ENCODE results near the gene JAK1. TPM values are rescaled to one million over a fixed set of nuclear protein-coding genes. Genes with fewer than 3 reads are reported as not detected.

Gene JAK1
- total RNA-seq, 1 experiment from 2014 or later = 73.1 TPM

GRCh38 chr1:64917907-64918306 lies 48.4 kb downstream of the JAK1 start:
- H3K27me3 Mint-ChIP-seq (ENCODE audit: insufficient read depth, unreplicated experiment) = no peaks in the 10 kb centered on the region
- ChIA-PET POLR2A (interaction anchor here (0.9 to 6.4 kb wide), 7 partner anchors 10 to 48 kb away, joined by 3 to 37 read pairs (median 4); partner anchors contain the start of gene JAK1), CTCF (interaction anchor here (0.6 to 0.7 kb wide), 2 partner anchors 47 to 173 kb away, joined by 3 to 4 read pairs; partner anchors contain the start of gene RAVER2)
- no TSS peak for BruUV-seq (replicated peaks)
- no peak for DNase-seq (ENCODE audit: unreplicated experiment)
- no peaks in the 10 kb centered on the region for H3K9me3 Mint-ChIP-seq (ENCODE audit: unreplicated experiment)
- H3K4me3 Mint-ChIP-seq (ENCODE audit: unreplicated experiment) = no peak overlapping the region
- H3K36me3 Mint-ChIP-seq (ENCODE audit: insufficient read depth, unreplicated experiment) = peaks cover 6% of the 10 kb centered on the region
- TF ChIP-seq, protein P1, sequence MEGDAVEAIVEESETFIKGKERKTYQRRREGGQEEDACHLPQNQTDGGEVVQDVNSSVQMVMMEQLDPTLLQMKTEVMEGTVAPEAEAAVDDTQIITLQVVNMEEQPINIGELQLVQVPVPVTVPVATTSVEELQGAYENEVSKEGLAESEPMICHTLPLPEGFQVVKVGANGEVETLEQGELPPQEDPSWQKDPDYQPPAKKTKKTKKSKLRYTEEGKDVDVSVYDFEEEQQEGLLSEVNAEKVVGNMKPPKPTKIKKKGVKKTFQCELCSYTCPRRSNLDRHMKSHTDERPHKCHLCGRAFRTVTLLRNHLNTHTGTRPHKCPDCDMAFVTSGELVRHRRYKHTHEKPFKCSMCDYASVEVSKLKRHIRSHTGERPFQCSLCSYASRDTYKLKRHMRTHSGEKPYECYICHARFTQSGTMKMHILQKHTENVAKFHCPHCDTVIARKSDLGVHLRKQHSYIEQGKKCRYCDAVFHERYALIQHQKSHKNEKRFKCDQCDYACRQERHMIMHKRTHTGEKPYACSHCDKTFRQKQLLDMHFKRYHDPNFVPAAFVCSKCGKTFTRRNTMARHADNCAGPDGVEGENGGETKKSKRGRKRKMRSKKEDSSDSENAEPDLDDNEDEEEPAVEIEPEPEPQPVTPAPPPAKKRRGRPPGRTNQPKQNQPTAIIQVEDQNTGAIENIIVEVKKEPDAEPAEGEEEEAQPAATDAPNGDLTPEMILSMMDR (IDR thresholded peaks at IDR 0.05; ENCODE audit: unreplicated experiment) = no peak
- intact Hi-C loops (cut with micrococcal nuclease) = no loop called here
- H3K4me1 Mint-ChIP-seq (ENCODE audit: insufficient read depth, unreplicated experiment) = peaks cover 49% of the 10 kb centered on the region
- H3K27ac Mint-ChIP-seq (ENCODE audit: low read depth, unreplicated experiment) = peak overlapping the region; percentile 80

DNA sequence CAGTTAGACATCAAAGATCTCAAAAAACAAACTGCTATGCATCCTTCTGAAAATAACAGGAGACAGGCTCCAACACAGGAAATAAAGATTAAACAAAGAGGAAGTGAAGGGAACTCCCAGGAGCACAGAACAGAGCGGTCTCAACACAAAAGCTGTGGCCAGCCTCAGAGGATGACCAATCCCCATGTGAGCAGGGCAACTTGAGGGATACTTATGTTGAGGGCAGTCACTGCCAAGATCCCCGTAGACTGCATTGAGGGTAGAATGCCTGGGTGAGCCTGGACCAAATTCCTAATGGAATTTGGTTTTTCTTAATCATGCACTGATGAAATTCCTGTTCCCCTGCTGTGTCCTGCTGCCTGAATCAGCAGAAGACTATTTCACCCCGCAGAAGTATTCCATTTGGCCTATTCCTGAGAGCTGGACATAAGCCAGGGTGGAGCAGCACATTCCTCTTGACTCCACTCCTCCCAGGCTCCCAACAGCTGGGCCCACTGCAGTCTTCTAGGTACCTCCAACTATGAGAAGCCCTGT lies 49.0 kb downstream of the JAK1 start:
- POLR2A ChIA-PET = interaction anchor here (0.7 to 6.4 kb wide), 9 partner anchors 13 to 151 kb away, joined by 3 to 37 read pairs (median 4); partner anchors contain the start of gene JAK1
- H3K4me1 Mint-ChIP-seq (ENCODE audit: insufficient read depth, unreplicated experiment) = peaks cover 49% of the 10 kb centered on the region
- H3K9me3 Mint-ChIP-seq (ENCODE audit: unreplicated experiment) = no peaks in the 10 kb centered on the region
- CTCF ChIA-PET = no interaction called here
- intact Hi-C loops (cut with micrococcal nuclease) = no loop called here
- DNase-seq (ENCODE audit: unreplicated experiment) = peak; percentile 93
- TF ChIP-seq, protein P1 (IDR thresholded peaks at IDR 0.05; ENCODE audit: unreplicated experiment) = no peak
- BruUV-seq (replicated peaks) = TSS peak; percentile 15
- no peak overlapping the region for H3K4me3 Mint-ChIP-seq (ENCODE audit: unreplicated experiment)
- H3K27me3 Mint-ChIP-seq (ENCODE audit: insufficient read depth, unreplicated experiment) = no peaks in the 10 kb centered on the region
- peaks cover 6% of the 10 kb centered on the region for H3K36me3 Mint-ChIP-seq (ENCODE audit: insufficient read depth, unreplicated experiment)
- H3K27ac Mint-ChIP-seq (ENCODE audit: low read depth, unreplicated experiment) = peak overlapping the region; percentile 80

GRCh38 chr1:64915381-64916274 lies 50.7 kb downstream of the JAK1 start:
- BruUV-seq (replicated peaks) = no TSS peak
- Mint-ChIP-seq H3K27me3 (ENCODE audit: insufficient read depth, unreplicated experiment) (no peaks in the 10 kb centered on the region), H3K4me3 (ENCODE audit: unreplicated experiment) (no peak overlapping the region), H3K27ac (ENCODE audit: low read depth, unreplicated experiment) (peak overlapping the region; percentile 80), H3K36me3 (ENCODE audit: insufficient read depth, unreplicated experiment) (peaks cover 6% of the 10 kb centered on the region), H3K4me1 (ENCODE audit: insufficient read depth, unreplicated experiment) (peaks cover 49% of the 10 kb centered on the region), H3K9me3 (ENCODE audit: unreplicated experiment) (no peaks in the 10 kb centered on the region)
- CTCF ChIA-PET = interaction anchor here (0.6 to 1.3 kb wide), 3 partner anchors 17 to 1559 kb away, joined by 3 to 7 read pairs (median 3); no protein-coding TSS in a partner anchor
- POLR2A ChIA-PET = interaction anchor here (0.7 to 2.6 kb wide), 13 partner anchors 12 to 122 kb away, joined by 3 to 18 read pairs (median 4); partner anchors contain the start of gene JAK1
- intact Hi-C loops (cut with micrococcal nuclease) = no loop called here
- TF ChIP-seq, protein P1 (IDR thresholded peaks at IDR 0.05; ENCODE audit: unreplicated experiment) = no peak
- DNase-seq (ENCODE audit: unreplicated experiment) = peak; percentile 86

Data from MCF 10A (cell line).